ENCODE data around the gene KCNJ1. TPM values are rescaled to one million over a fixed set of nuclear protein-coding genes. Genes with fewer than 3 reads are reported as not detected.

The KCNJ1 gene
- total RNA-seq, 1 donor from 2014 or later = 0.41 TPM

- Histone ChIP-seq H2AFZ (replicated peaks) (no peak overlapping the region), H3K4me1 (no peaks in the 10 kb centered on the region), H3K4me3 (no peak overlapping the region), H3K9me3 (ENCODE audit: low read depth) (no peaks in the 10 kb centered on the region), H3K36me3 (no peaks in the 10 kb centered on the region), H4K20me1 (ENCODE audit: low read depth) (no peaks in the 10 kb centered on the region), H3K27me3 (no peaks in the 10 kb centered on the region), H3K79me2 (ENCODE audit: low read depth) (no peaks in the 10 kb centered on the region), H3K4me2 (no peak overlapping the region), H3K9ac (no peak overlapping the region), H3F3A (ENCODE audit: low read depth) (no peaks in the 10 kb centered on the region), H3K27ac (no peak overlapping the region)
- Mint-ChIP-seq H3K4me1 (peaks cover 10% of the 10 kb centered on the region), H3K27me3 (ENCODE audit: insufficient read depth, low read depth) (peaks cover 5% of the 10 kb centered on the region), H3K9me3 (peaks cover 2% of the 10 kb centered on the region), H3K4me3 (no peak overlapping the region), H3K36me3 (no peaks in the 10 kb centered on the region), H3K27ac (peak overlapping the region; percentile 58)
- TF ChIP-seq, protein P1, sequence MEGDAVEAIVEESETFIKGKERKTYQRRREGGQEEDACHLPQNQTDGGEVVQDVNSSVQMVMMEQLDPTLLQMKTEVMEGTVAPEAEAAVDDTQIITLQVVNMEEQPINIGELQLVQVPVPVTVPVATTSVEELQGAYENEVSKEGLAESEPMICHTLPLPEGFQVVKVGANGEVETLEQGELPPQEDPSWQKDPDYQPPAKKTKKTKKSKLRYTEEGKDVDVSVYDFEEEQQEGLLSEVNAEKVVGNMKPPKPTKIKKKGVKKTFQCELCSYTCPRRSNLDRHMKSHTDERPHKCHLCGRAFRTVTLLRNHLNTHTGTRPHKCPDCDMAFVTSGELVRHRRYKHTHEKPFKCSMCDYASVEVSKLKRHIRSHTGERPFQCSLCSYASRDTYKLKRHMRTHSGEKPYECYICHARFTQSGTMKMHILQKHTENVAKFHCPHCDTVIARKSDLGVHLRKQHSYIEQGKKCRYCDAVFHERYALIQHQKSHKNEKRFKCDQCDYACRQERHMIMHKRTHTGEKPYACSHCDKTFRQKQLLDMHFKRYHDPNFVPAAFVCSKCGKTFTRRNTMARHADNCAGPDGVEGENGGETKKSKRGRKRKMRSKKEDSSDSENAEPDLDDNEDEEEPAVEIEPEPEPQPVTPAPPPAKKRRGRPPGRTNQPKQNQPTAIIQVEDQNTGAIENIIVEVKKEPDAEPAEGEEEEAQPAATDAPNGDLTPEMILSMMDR (IDR thresholded peaks at IDR 0.05) = peak; percentile 93
- TF ChIP-seq EZH2phosphoT487 (IDR thresholded peaks at IDR 0.05) (no peak), EZH2 (IDR thresholded peaks at IDR 0.05) (no peak)
- peak; percentile 88 for DNase-seq (ENCODE audit: low spot score)
Measured at GRCh38 chr11:128831174-128832120, 35.6 kb downstream of the KCNJ1 start.

DNA sequence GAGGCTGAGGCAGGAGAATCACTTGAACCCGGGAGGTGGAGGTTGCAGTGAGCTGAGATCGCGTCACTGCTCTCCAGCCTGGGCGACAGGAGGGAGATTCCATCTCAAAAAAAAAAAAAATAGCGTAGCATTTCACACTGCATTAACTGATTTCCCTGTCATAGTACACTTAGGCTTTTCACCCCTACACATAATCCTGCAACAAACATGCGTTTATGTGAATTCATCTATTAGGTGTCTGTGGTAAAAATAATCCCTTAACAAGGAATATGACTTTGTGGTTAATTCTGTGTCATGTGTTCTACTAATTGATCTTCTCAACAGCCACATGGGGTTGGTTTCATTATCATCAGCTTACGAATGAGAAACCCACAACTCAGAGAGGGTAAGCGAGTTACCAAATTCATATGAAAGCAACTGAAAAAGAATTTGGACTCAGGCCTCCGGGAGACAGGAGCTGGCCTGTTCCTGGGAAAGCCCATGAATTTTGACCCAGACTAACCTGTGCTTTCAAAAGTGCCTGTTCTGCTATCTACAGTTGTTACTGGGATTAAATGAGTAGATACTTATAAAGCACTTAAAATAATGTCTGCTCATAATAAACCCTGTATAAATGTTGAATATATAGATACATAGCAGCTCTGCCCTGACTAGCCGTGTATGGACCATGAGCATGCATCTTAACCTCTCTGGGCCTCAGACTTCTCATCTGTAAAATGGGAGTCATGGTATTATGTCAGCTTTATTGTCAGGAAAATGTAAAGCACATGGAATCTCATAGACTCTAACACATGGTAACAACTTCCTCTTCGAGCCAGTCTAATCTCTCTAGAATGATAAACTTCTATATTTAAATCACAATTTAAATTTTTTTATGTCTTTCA, 36.6 kb downstream of the KCNJ1 start:
- H3K27me3 ChIP-seq = no peaks in the 10 kb centered on the region
- H3K79me2 ChIP-seq (ENCODE audit: low read depth) = no peaks in the 10 kb centered on the region
- no peak overlapping the region for H2AFZ ChIP-seq (replicated peaks)
- H3K4me3 Mint-ChIP-seq = no peak overlapping the region
- no peaks in the 10 kb centered on the region for H3F3A ChIP-seq (ENCODE audit: low read depth)
- H3K9ac ChIP-seq = no peak overlapping the region
- H3K4me1 Mint-ChIP-seq = peaks cover 7% of the 10 kb centered on the region
- H3K36me3 ChIP-seq = no peaks in the 10 kb centered on the region
- H3K27me3 Mint-ChIP-seq (ENCODE audit: insufficient read depth, low read depth) = peaks cover 8% of the 10 kb centered on the region
- no peak for TF ChIP-seq EZH2phosphoT487 (IDR thresholded peaks at IDR 0.05)
- TF ChIP-seq, protein P1 (IDR thresholded peaks at IDR 0.05) = no peak
- no peaks in the 10 kb centered on the region for H3K4me1 ChIP-seq
- H3K27ac Mint-ChIP-seq = no peak overlapping the region
- H3K36me3 Mint-ChIP-seq = no peaks in the 10 kb centered on the region
- no peaks in the 10 kb centered on the region for H3K9me3 ChIP-seq (ENCODE audit: low read depth)
- H4K20me1 ChIP-seq (ENCODE audit: low read depth) = no peaks in the 10 kb centered on the region
- H3K9me3 Mint-ChIP-seq = peaks cover 3% of the 10 kb centered on the region
- no peak overlapping the region for H3K27ac ChIP-seq
- DNase-seq (ENCODE audit: low spot score) = no peak
- H3K4me3 ChIP-seq = no peak overlapping the region
- H3K4me2 ChIP-seq = no peak overlapping the region

GRCh38 chr11:128828350-128828749, 38.7 kb downstream of the KCNJ1 start:
- H3K9me3 ChIP-seq (ENCODE audit: low read depth) = no peaks in the 10 kb centered on the region
- H3K36me3 ChIP-seq = no peaks in the 10 kb centered on the region
- no peak overlapping the region for H2AFZ ChIP-seq (replicated peaks)
- H3K4me3 ChIP-seq = no peak overlapping the region
- no peak overlapping the region for H3K27ac Mint-ChIP-seq
- H3K27me3 Mint-ChIP-seq (ENCODE audit: insufficient read depth, low read depth) = peaks cover 8% of the 10 kb centered on the region
- no peaks in the 10 kb centered on the region for H3K79me2 ChIP-seq (ENCODE audit: low read depth)
- TF ChIP-seq EZH2 (IDR thresholded peaks at IDR 0.05) (no peak), EZH2phosphoT487 (IDR thresholded peaks at IDR 0.05) (no peak)
- TF ChIP-seq, protein P1 (IDR thresholded peaks at IDR 0.05) = no peak
- peaks cover 7% of the 10 kb centered on the region for H3K4me1 Mint-ChIP-seq
- no peaks in the 10 kb centered on the region for H3K27me3 ChIP-seq
- DNase-seq (ENCODE audit: low spot score) = no peak
- H3K36me3 Mint-ChIP-seq = no peaks in the 10 kb centered on the region
- H4K20me1 ChIP-seq (ENCODE audit: low read depth) = no peaks in the 10 kb centered on the region
- H3K9ac ChIP-seq = no peak overlapping the region
- H3K4me3 Mint-ChIP-seq = no peak overlapping the region
- H3K27ac ChIP-seq = no peak overlapping the region
- no peaks in the 10 kb centered on the region for H3K4me1 ChIP-seq
- peaks cover 6% of the 10 kb centered on the region for H3K9me3 Mint-ChIP-seq
- H3K4me2 ChIP-seq = no peak overlapping the region
- no peaks in the 10 kb centered on the region for H3F3A ChIP-seq (ENCODE audit: low read depth)

Data from neural progenitor cell (in vitro differentiated cells).